ENCODE data around the gene PHC1.

Gene PHC1

GRCh38 chr12:8950702-8951478, 36.6 kb downstream of the PHC1 start:
- DNase-seq, result no peak

DNA sequence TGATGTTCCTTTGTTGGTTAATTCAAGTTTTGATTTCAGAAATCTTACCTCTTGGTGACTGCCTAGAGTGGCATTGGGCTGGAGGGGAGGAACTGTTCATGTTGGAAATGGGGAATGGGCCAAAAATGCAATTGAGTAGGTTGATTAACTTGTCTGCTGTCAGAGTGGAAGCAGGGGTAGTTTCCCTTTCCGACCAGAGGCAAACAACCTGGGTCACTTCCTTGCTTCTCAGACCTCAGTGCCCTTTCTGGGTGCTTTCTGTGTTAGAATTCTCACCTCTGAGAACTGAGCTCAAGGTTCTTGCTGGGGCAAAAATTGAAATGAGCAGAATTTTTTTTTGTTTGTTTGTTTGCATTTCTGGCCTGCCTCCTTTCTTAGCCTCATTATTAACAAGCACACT, 37.4 kb downstream of the PHC1 start:
- DNase-seq, result no peak

DNA sequence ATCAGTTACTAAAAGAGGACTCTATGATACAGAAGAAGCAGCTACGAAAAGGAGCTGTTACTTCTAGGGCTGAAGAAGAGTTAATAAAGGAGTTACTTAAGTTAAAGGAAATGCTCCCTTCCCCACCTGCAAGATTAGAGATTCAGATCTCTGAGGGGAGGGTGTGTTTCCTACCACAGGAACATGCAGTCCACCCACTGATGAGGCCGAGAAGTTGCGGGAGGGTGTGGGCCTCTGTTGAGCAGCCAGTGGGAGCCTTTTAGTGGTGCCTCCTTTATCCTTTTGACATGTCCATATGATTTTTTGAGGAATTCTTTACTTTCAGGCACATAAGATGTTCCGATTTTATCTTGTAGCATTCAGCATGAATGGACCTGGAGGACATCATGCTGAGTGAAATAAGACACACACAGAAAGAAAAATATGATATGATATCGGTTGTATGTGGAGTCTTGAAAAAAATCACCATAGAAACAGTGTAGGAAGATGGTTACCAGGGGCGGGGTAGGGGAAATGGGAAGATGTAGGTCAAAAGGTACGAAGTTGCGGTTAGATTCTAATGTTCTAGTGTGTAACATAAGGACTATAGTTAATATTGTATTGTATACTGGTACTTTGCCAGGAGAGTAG, 39.6 kb downstream of the PHC1 start:
- DNase-seq, result peak; percentile 23

DNA sequence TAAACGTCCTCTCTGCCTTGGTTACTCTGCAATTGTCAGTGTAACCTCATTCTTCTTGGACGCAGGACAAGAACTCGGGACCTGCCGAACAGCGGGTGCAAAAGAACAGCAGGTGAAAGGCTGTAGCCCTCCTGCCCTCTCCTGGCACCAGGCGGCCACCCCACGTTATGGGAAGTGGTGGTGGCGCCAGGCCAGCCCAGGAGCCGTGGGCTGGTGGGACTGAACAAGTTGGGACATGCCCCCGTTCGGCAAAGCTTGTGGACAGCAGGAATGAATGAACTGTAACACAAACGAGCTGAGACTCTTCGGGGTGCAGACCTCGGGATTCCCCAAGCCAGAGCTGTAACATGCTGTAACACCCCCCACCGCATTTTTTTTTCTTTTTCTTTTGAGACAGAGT, 41.8 kb downstream of the PHC1 start:
- no peak for DNase-seq

DNA sequence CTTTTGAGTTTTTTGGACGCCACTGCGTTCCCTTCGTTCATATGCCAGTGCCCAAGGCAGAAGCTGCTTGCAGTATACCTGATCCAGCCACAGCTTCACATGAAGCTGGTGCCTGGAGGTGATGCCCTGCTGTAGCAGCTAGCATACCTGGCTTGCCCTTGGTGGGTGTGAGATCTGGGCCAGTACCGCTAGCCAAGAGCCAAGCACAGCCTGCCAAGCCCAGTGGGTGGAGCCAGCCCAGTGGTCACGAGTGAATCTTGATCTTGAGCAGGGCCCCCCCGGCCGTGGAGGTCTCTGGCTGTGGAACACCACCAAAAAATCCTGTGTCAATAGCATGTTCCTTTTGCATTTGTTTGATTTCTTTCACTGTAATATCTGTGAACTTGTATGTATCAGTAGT, 42.5 kb downstream of the PHC1 start:
- no peak for DNase-seq

- no peak for DNase-seq
Observed at GRCh38 chr12:8957561-8957960, 43.3 kb downstream of the PHC1 start.

DNA sequence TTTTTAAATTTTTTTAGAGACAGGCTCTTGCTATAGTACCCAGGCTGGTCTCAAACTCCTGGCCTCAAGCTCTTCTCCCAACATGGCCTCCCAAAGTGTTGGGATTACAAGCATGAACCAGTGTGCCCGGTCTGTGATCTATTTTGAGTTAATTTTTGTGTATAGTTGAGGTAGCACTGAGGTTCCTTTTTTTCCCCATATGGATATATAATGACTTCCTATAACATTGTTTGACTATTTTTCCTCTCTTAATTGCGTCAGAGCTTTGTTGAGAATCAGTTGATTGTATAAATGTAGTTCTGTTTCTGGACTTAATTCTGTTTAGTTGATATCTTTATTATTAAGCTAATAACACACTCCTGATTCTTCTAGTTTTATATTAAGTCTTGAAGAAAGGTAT, 43.8 kb downstream of the PHC1 start:
- no peak for DNase-seq

DNA sequence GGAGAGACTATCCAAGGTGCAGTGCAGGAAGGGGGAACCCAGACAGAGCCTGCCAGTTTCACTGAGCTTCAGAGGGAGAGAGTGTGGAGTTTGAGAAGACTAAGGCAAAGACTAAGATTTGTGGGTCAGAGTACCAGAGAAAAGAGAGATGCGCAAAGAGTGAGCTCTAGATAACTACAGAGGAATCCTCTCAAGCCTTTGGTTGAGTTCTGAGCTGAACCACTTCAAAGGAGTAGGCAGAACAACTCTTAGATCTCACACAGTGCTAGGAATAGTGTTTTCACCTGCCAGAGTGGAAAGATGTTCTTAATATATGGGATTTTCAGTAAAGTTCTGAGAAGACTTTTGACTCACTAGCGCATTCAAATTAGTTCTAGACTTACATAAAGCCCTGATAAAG, 45.9 kb downstream of the PHC1 start:
- DNase-seq, result no peak

GRCh38 chr12:8968761-8969160, 54.5 kb downstream of the PHC1 start:
- DNase-seq, result no peak

DNA sequence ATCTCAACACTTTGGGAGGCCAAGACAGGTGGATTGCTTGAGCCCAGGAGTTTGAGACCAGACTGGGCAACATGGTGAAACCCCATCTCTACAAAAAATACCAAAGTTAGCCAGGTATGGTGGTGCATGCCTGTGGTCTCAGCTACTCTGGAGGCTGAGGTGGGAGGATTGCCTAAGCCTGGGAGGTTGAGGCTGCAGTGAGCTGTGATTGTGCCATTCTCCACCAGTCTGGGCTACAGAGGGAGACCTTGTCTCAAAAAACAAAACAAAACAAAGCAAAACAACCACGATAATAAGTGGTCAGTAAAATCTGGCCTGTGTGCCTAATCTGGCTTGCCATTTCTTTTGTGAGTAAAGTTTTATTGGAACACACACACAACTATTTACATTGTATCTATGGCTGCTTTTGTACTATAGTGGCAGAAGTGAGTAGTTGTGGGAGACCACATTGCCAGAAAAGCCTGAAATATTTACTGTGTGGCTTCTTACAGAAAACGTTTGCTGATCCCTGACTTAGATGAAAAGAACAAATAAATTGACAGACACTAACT, 55.6 kb downstream of the PHC1 start:
- DNase-seq, result no peak

DNA sequence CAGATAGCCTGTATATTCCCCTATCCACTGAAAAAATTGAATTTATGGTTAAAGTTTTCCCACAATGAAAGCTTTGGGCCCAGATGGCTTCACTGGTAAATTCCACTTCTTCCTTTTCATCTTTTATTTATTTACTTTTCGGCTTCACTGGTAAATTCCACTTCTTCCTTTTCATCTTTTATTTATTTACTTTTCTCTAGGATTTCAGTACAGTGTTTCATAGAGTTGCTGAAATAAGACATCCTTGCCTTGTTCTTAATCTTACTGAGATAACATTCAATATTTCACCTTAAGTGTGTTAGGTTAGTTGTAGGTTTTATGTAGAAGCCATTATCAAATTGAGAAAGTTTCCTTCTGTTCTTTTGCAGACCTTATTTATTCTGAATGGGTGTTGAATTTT, 56.1 kb downstream of the PHC1 start:
- DNase-seq, result no peak

GRCh38 chr12:8980137-8980536, 65.8 kb downstream of the PHC1 start:
- no peak for DNase-seq

DNA sequence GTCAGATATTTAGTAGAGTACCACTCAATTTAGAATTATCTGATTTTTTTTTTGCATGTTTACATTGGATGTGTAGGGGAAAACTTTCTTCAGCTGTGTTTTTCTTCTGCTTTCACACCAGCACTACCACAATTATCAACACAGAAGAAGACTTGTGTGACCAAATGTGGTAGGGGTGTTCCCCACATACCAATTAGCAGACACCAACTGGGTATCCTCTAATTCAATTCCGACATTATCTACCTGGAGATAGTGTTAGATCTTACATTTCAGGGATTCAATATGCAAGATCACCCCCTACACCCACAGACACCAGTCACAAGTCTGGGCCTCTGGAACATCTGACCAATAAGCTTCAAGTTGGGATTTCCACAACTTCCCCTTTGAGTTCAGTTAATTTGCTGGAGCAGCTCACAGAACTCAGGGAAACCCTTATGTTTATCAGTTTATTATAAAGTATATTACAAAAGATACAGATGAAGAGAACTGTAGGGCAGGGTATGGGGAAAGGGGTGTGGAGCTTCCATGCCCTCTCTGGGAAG, 71.0 kb downstream of the PHC1 start:
- no peak for DNase-seq

DNA sequence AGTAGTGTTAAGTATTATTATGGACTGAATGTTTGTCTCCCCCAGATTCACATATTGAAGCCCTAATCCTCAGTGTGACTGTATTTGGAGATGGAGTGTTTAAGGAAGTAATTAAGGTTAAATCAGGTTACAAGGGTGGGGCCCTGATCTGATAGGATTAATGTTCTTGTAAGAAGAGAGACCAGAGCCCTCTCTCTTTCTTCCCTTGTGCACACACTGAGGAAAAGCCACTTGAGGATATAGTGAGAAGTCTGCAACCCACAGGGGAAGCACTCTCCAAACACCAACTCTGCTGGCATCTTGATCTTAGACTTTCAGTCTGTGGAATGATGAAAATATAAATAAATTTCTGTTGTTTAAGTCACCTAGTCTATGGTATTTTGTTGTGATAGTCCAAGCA, 72.9 kb downstream of the PHC1 start:
- no peak for DNase-seq

DNA sequence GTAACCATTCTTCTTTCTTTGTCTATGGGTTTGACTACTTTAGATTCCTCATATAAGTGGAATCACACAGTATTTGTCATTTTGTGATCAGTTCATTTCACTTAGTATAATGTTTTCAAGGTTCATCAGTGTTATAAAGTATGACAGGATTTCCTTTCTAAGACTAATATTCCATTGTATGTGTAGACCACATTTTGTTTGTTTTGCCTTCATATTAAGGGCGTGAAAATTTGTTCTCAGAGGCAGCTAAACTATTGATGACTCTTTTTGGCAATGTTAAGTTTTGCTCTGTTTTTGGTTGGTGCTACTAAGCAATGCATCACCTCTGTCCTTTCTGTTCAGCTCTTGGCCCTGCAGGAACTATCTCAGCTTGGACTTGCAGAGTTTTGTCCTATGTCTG, 73.4 kb downstream of the PHC1 start:
- no peak for DNase-seq

DNA sequence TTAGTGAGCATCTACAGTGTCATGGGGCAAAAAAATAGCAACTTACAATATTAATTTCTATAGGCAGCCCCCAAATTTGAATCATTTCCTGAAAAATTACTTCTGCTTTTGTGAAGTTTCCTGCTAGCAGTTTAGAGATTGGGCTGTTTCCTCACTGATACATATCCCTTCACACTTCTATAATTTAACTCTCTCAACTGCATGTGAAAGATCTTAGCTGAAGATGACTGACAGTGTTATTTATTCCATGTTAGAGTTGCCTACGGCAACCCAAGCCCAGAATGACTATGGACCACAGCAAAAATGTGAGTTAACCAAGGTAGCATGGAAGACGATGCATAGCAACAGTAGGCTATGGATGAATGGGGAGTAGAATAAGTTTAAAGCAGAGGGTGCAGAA, 75.1 kb downstream of the PHC1 start, which contains the start of gene KLRG1:
KLRG1 (plus strand) TSS at position 134 of the 400 bp plus-strand sequence; CDS start at position 224, 90 bp downstream.
- DNase-seq, result no peak

Measured in activated naive CD4-positive, alpha-beta T cell treated with anti-CD3 and anti-CD28 coated beads, Interleukin-2, amount 50 U/mL, for 16 hours (primary cell).